GM23338 (cell line): ENCODE results near the gene CAMTA1. TPM values are rescaled to one million over a fixed set of nuclear protein-coding genes. Genes with fewer than 3 reads are reported as not detected.

Source experiments
- ATAC-seq: fragments of 200-7000 bp; cut with Tn5 transposase; 3 replicates; pipeline ENCODE4 v1.9.1; 2020
- DNase-seq: peaks from one replicate; pipeline ENCODE4 v3.0.0-alpha.2; 2015; ENCODE audit warnings: low spot score
- H2AFZ ChIP-seq: fragments of 200-600 bp; sonication (generic); 2 replicates; pipeline ENCODE4 v1.8.0; 2016; ENCODE audit warnings: antibody characterized with exemption, mild to moderate bottlenecking, moderate library complexity
- H3F3A ChIP-seq: fragments of 200-600 bp; sonication (generic); replicated peaks from 2 replicates; pipeline ENCODE4 v1.8.0; 2017; ENCODE audit warnings: antibody characterized with exemption, mixed run types, low read depth
- H3K27ac ChIP-seq: fragments of 200-600 bp; sonication (generic); 2 replicates; pipeline ENCODE4 v1.6.1; 2016; ENCODE audit warnings: low read depth
- H3K27me3 ChIP-seq: fragments of 200-600 bp; sonication (generic); 2 replicates; pipeline ENCODE4 v1.8.0; 2016; ENCODE audit warnings: mild to moderate bottlenecking, mixed run types, moderate library complexity; ENCODE audit not compliant: insufficient read depth
- H3K36me3 ChIP-seq: fragments of 200-600 bp; sonication (generic); 2 replicates; pipeline ENCODE4 v1.8.0; 2016; ENCODE audit warnings: mild to moderate bottlenecking; ENCODE audit not compliant: insufficient read depth
- H3K4me1 ChIP-seq: fragments of 200-600 bp; sonication (generic); 2 replicates; pipeline ENCODE4 v1.8.0; 2016; ENCODE audit warnings: mild to moderate bottlenecking, moderate library complexity; ENCODE audit not compliant: insufficient read depth
- H3K4me2 ChIP-seq: fragments of 200-600 bp; sonication (generic); 2 replicates; pipeline ENCODE4 v1.7.1; 2017; ENCODE audit warnings: mixed run types
- H3K4me3 ChIP-seq: fragments of 200-600 bp; sonication (generic); 2 replicates; pipeline ENCODE4 v1.6.1; 2016; ENCODE audit warnings: mixed run types
- H3K79me2 ChIP-seq: fragments of 200-600 bp; sonication (generic); replicated peaks from 2 replicates; pipeline ENCODE4 v1.8.0; 2017; ENCODE audit warnings: mild to moderate bottlenecking; ENCODE audit not compliant: insufficient read depth
- H3K9me2 ChIP-seq: fragments of 200-600 bp; sonication (generic); 2 replicates; pipeline ENCODE4 v1.8.0; 2017; ENCODE audit not compliant: insufficient read depth
- H4K20me1 ChIP-seq: fragments of 200-600 bp; sonication (generic); replicated peaks from 2 replicates; pipeline ENCODE4 v1.8.0; 2017; ENCODE audit warnings: mild to moderate bottlenecking; ENCODE audit not compliant: insufficient read depth
- H3K27ac Mint-ChIP-seq: 2 replicates; pipeline ENCODE4 v1.8.0; 2020; ENCODE audit warnings: inconsistent platforms, mild to moderate bottlenecking, moderate library complexity, mixed read lengths
- H3K27me3 Mint-ChIP-seq: 3 replicates; pipeline ENCODE4 v1.8.0; 2022; ENCODE audit warnings: low read depth, mild to moderate bottlenecking, moderate library complexity, mixed read lengths, inconsistent platforms; ENCODE audit not compliant: insufficient read depth, poor library complexity
- H3K36me3 Mint-ChIP-seq: 3 replicates; pipeline ENCODE4 v1.8.0; 2021; ENCODE audit warnings: low read depth, mild to moderate bottlenecking, inconsistent platforms, moderate library complexity, mixed read lengths
- H3K4me1 Mint-ChIP-seq: 3 replicates; pipeline ENCODE4 v1.8.0; 2020; ENCODE audit warnings: mild to moderate bottlenecking, inconsistent platforms, mixed read lengths
- H3K4me3 Mint-ChIP-seq: 3 replicates; pipeline ENCODE4 v1.8.0; 2021; ENCODE audit warnings: moderate library complexity, mild to moderate bottlenecking, inconsistent platforms, mixed read lengths
- H3K9me3 Mint-ChIP-seq: 3 replicates; pipeline ENCODE4 v1.8.0; 2020; ENCODE audit warnings: moderate library complexity, mild to moderate bottlenecking, inconsistent platforms, mixed read lengths
- EZH2 ChIP-seq: fragments of 200-600 bp; sonication (generic); IDR thresholded peaks from one replicate; pipeline ENCODE4 v1.8.0; 2017; ENCODE audit warnings: antibody characterized with exemption, mild to moderate bottlenecking, low read depth; ENCODE audit not compliant: unreplicated experiment
- EZH2phosphoT487 ChIP-seq: fragments of 200-600 bp; sonication (generic); IDR thresholded peaks from one replicate; pipeline ENCODE4 v1.8.1; 2018; ENCODE audit warnings: antibody characterized with exemption; ENCODE audit not compliant: unreplicated experiment
- JUNB ChIP-seq: IDR thresholded peaks from one replicate; pipeline ENCODE4 v1.6.1; 2016; ENCODE audit warnings: antibody characterized with exemption; ENCODE audit not compliant: unreplicated experiment
- NANOG ChIP-seq: IDR thresholded peaks from 2 replicates; pipeline ENCODE4 v1.6.1; 2016; ENCODE audit warnings: antibody characterized with exemption, borderline replicate concordance
- REST ChIP-seq: IDR thresholded peaks from one replicate; pipeline ENCODE4 v1.6.1; 2018; ENCODE audit warnings: antibody characterized with exemption; ENCODE audit not compliant: unreplicated experiment
- ZNF331 ChIP-seq: fragments of 250-450 bp; sonication (Bioruptor Pico); IDR thresholded peaks from 2 replicates; pipeline ENCODE4 v1.5.0; 2020; ENCODE audit warnings: low read depth, mild to moderate bottlenecking, moderate library complexity
- polyA plus RNA-seq: library from polyadenylated mRNA; unstranded; fragments of >200 nt; fragmentation: Nextera tagmentation; extraction: Ambion mirVana; gene quantifications from 2 replicates; pipeline ENCODE4 v1.2.1, GENCODE V29; 2016
- total RNA-seq: library from RNA; depleted of rRNA; stranded (reverse); fragments of >200 nt; shearing (Covaris generic); gene quantifications from 2 replicates; pipeline ENCODE4 v1.2.3, GENCODE V29; 2014
- TF ChIP-seq, protein P1 (sequence below), 2 experiments: fragments of 200-600 bp in 1 of 2; sonication (generic) in 1 of 2; conservative IDR thresholded peaks; 2 replicates each; pipeline versions ENCODE4 v1.5.1 to v1.6.1; 2016 to 2017; ENCODE audit warnings: antibody characterized with exemption in 2 of 2, low read depth in 2 of 2, mild to moderate bottlenecking in 2 of 2, moderate library complexity in 1 of 2

Gene CAMTA1
- total and polyA plus RNA-seq, 2 experiments from 2014 or later = 115 to 519 TPM

GRCh38 chr1:7178741-7179140, 393.5 kb downstream of the CAMTA1 start:
- Histone ChIP-seq H3K9me2 (no peaks in the 10 kb centered on the region), H3K4me3 (no peak overlapping the region), H3K27me3 (no peaks in the 10 kb centered on the region), H4K20me1 (no peaks in the 10 kb centered on the region), H2AFZ (no peak overlapping the region), H3K79me2 (no peaks in the 10 kb centered on the region), H3K4me1 (peaks cover 9% of the 10 kb centered on the region), H3K4me2 (peak overlapping the region; percentile 5; the same call in 1 of the 2 replicates), H3K27ac (no peak overlapping the region), H3K36me3 (no peaks in the 10 kb centered on the region), H3F3A (no peaks in the 10 kb centered on the region)
- Mint-ChIP-seq H3K9me3 (peaks cover 20% of the 10 kb centered on the region; the same call in 2 of the 3 replicates), H3K27ac (no peak overlapping the region), H3K4me3 (no peak overlapping the region), H3K36me3 (peaks cover 6% of the 10 kb centered on the region; the same call in 1 of the 3 replicates), H3K27me3 (peaks cover 7% of the 10 kb centered on the region), H3K4me1 (peaks cover 15% of the 10 kb centered on the region)
- TF ChIP-seq EZH2phosphoT487 (no peak), REST (peak; percentile 32), NANOG (no peak)
- no peak for ATAC-seq
- no peak for DNase-seq

- Histone ChIP-seq H2AFZ (no peak overlapping the region), H3K4me3 (no peak overlapping the region), H3K27me3 (no peaks in the 10 kb centered on the region), H3K4me1 (no peaks in the 10 kb centered on the region), H3K36me3 (no peaks in the 10 kb centered on the region), H3K4me2 (no peak overlapping the region), H3K27ac (no peak overlapping the region), H4K20me1 (no peaks in the 10 kb centered on the region), H3F3A (no peaks in the 10 kb centered on the region), H3K79me2 (no peaks in the 10 kb centered on the region), H3K9me2 (no peaks in the 10 kb centered on the region)
- no peak overlapping the region for H3K4me3 Mint-ChIP-seq
- H3K36me3 Mint-ChIP-seq = no peaks in the 10 kb centered on the region
- peaks cover 3% of the 10 kb centered on the region for H3K27me3 Mint-ChIP-seq
- ATAC-seq (no peak), DNase-seq (no peak)
- TF ChIP-seq, protein P1, sequence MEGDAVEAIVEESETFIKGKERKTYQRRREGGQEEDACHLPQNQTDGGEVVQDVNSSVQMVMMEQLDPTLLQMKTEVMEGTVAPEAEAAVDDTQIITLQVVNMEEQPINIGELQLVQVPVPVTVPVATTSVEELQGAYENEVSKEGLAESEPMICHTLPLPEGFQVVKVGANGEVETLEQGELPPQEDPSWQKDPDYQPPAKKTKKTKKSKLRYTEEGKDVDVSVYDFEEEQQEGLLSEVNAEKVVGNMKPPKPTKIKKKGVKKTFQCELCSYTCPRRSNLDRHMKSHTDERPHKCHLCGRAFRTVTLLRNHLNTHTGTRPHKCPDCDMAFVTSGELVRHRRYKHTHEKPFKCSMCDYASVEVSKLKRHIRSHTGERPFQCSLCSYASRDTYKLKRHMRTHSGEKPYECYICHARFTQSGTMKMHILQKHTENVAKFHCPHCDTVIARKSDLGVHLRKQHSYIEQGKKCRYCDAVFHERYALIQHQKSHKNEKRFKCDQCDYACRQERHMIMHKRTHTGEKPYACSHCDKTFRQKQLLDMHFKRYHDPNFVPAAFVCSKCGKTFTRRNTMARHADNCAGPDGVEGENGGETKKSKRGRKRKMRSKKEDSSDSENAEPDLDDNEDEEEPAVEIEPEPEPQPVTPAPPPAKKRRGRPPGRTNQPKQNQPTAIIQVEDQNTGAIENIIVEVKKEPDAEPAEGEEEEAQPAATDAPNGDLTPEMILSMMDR (conservative IDR thresholded peaks at IDR 0.05; ENCODE audit: low read depth in 2 of 2) = no peak
- no peak for TF ChIP-seq JUNB
- TF ChIP-seq EZH2 = no peak
- no peak for TF ChIP-seq ZNF331 (CRISPR knock-in tag)
- no peak overlapping the region for H3K27ac Mint-ChIP-seq
- peaks cover 4% of the 10 kb centered on the region for H3K4me1 Mint-ChIP-seq
- no peaks in the 10 kb centered on the region for H3K9me3 Mint-ChIP-seq
These were observed 400.5 kb downstream of the CAMTA1 start for GRCh38 chr1:7185721-7186120.
